Sigmoid colon (tissue), 7 donors: ENCODE measurements around the gene CLDN4. TPM values are rescaled to one million over a fixed set of nuclear protein-coding genes. Genes with fewer than 3 reads are reported as not detected.

Source experiments
- DNase-seq: peaks from one replicate; pipeline ENCODE4 v3.0.0-alpha.2; 2019
- H3K27ac ChIP-seq, 4 donors: fragments of 200-600 bp; sonication (generic); one replicate each; pipeline ENCODE4 v1.5.1; 2016 to 2019; ENCODE audit warnings: mild to moderate bottlenecking in 1 of 4
- H3K27me3 ChIP-seq, 3 donors: fragments of 200-600 bp; sonication (generic); one replicate each; pipeline ENCODE4 v1.5.1; 2019; ENCODE audit warnings: mild to moderate bottlenecking in 1 of 3
- H3K36me3 ChIP-seq, 4 donors: fragments of 200-600 bp; sonication (generic); one replicate each; pipeline ENCODE4 v1.5.1; 2016 to 2019
- H3K4me1 ChIP-seq, 4 donors: fragments of 200-600 bp; sonication (generic); one replicate each; pipeline ENCODE4 v1.5.1; 2017 to 2019
- H3K4me3 ChIP-seq, 4 donors: fragments of 200-600 bp; sonication (generic); one replicate each; pipeline ENCODE4 v1.5.1; 2017 to 2019; ENCODE audit warnings: mild to moderate bottlenecking in 2 of 4, moderate library complexity in 1 of 4
- H3K9me3 ChIP-seq, 4 donors: fragments of 200-600 bp in 3 of 4; sonication (generic) in 3 of 4; one replicate each; pipeline versions ENCODE4 v1.5.1 to v1.6.1; 2013 to 2019
- EP300 ChIP-seq, 4 donors: sonication (generic); formaldehyde crosslinking; IDR thresholded peaks; one replicate each; pipeline ENCODE4 v1.6.1; 2017; ENCODE audit warnings: antibody characterized with exemption in 4 of 4
- POLR2A ChIP-seq, 2 donors: fragments of 450-650 bp; IDR thresholded peaks; one replicate each; pipeline ENCODE4 v1.6.1; 2016; ENCODE audit warnings: antibody characterized with exemption in 2 of 2, mild to moderate bottlenecking in 2 of 2, moderate library complexity in 2 of 2
- POLR2AphosphoS5 ChIP-seq, 4 donors: sonication (generic); formaldehyde crosslinking; IDR thresholded peaks; one replicate each; pipeline ENCODE4 v1.6.1; 2017; ENCODE audit warnings: antibody characterized with exemption in 4 of 4
- WGBS, 2 donors: extraction: QIAGEN DNeasy Blood & Tissue Kit; methylation state at CpG; one replicate each; pipeline ENCODE4 v1.1.7; 2013; 5-methylcytosine and 5-hydroxymethylcytosine counted together
- intact Hi-C: fragments of 100-400 bp; cut with DNase I; formaldehyde crosslinking; loops from one replicate; pipeline ENCODE4 v1.15.1; 2023
- polyA plus RNA-seq, 3 donors: library from polyadenylated mRNA; stranded (reverse); fragments of 200-250 nt; gene quantifications; one replicate each; pipeline ENCODE4 v1.2.3, GENCODE V29; 2013
- total RNA-seq, 4 donors: library from RNA; depleted of rRNA; stranded (reverse); fragments of >200 nt; gene quantifications; one replicate each; pipeline ENCODE4 v1.1.0, GENCODE V29; 2016
- TF ChIP-seq, protein P1 (sequence below), 4 experiments: fragments of 450-650 bp in 3 of 4; fragments of 200-600 bp in 1 of 4; IDR thresholded peaks; one replicate each; pipeline ENCODE4 v1.5.1; 2016 to 2019; ENCODE audit warnings: antibody characterized with exemption in 4 of 4, mild to moderate bottlenecking in 3 of 4, moderate library complexity in 2 of 4
- donor health status: healthy with polysubstance abuse.
- donor health status: Bipolar disorder and iron deficiency.
- donor health status: healthy.

CLDN4 gene
- total and polyA plus RNA-seq, 7 donors = 0.16 to 690 (median 210) TPM; not detected in 2

DNA sequence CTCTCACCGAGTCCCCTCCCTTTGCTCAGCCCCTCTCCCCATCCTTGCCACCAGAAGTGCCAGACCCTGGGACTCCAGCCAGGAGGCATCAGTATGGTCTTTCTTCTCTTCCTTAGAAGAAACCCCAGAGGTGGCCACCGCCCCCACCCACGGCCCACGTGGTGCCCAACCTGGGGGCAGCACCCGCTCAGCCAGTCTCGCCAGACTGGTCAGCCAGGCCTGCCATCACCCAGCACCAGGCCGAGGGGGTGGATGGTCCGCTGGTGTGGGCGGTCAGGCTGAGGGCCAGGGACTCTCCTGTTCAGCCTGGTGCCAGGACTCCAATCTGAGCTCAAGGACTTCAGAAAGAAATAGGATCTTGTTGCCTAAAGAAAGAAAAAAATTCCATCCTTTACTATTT is 5.8 kb upstream of the CLDN4 start:
- Histone ChIP-seq H3K27me3 (no peaks in the 10 kb centered on the region), H3K27ac (no peak overlapping the region), H3K9me3 (no peaks in the 10 kb centered on the region), H3K4me3 (no peak overlapping the region), H3K4me1 (peaks cover 0 to 24% (median 17%) of the 10 kb centered on the region in 4 donors), H3K36me3 (no peaks in the 10 kb centered on the region)
- DNase-seq = no peak
- 79 to 89% methylated on average over 9 of the region's 9 CpGs for WGBS, 2 donors
- TF ChIP-seq EP300 (IDR thresholded peaks at IDR 0.05) (no peak), POLR2AphosphoS5 (IDR thresholded peaks at IDR 0.05) (no peak), POLR2A (IDR thresholded peaks at IDR 0.05) (no peak)
- TF ChIP-seq, protein P1, sequence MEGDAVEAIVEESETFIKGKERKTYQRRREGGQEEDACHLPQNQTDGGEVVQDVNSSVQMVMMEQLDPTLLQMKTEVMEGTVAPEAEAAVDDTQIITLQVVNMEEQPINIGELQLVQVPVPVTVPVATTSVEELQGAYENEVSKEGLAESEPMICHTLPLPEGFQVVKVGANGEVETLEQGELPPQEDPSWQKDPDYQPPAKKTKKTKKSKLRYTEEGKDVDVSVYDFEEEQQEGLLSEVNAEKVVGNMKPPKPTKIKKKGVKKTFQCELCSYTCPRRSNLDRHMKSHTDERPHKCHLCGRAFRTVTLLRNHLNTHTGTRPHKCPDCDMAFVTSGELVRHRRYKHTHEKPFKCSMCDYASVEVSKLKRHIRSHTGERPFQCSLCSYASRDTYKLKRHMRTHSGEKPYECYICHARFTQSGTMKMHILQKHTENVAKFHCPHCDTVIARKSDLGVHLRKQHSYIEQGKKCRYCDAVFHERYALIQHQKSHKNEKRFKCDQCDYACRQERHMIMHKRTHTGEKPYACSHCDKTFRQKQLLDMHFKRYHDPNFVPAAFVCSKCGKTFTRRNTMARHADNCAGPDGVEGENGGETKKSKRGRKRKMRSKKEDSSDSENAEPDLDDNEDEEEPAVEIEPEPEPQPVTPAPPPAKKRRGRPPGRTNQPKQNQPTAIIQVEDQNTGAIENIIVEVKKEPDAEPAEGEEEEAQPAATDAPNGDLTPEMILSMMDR (IDR thresholded peaks at IDR 0.05) = no peak
- intact Hi-C loops = no loop called here

DNA sequence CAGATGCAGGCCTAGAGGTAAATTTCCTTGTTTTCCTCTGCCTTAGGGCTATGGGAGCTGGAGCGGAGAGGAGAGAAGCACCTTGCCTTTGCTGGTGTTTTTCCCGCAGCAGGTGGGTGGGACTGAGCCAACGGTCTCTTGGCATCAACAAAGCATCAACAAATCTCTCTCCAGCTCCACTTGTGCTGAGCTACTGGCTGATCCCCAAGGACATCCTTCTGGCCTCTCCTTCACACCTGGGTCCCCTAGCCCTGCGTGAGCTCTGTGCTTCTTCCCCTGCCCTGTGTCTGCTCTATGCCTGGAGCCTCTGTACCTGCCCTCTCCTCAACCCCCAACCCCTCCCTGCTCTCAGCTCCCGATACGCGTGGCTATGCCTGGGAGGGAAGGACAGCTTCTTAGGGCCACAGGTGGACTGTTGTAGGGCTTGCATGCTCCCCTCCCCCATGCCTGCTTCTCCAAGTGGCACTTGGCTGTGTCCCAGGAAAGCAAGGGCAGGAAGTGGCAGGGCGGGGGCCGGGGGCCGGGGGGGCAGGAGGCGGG is 3.2 kb upstream of the CLDN4 start:
- WGBS, 2 donors = 4 to 19% methylated on average over 11 of the region's 11 CpGs
- intact Hi-C loops = no loop called here
- peak overlapping the region in 3 of 4 donors; percentile 10 to 28 (median 13) for H3K27ac ChIP-seq
- TF ChIP-seq EP300 (IDR thresholded peaks at IDR 0.05) (no peak), POLR2AphosphoS5 (IDR thresholded peaks at IDR 0.05) (no peak), POLR2A (IDR thresholded peaks at IDR 0.05) (peak in 1 of 2 donors; percentile 8)
- TF ChIP-seq, protein P1 (IDR thresholded peaks at IDR 0.05) = no peak
- no peak overlapping the region for H3K4me3 ChIP-seq
- peaks cover 0 to 19% (median 15%) of the 10 kb centered on the region in 4 donors for H3K4me1 ChIP-seq
- no peaks in the 10 kb centered on the region for H3K9me3 ChIP-seq
- H3K36me3 ChIP-seq = no peaks in the 10 kb centered on the region
- peaks cover 0 to 7% (median 0%) of the 10 kb centered on the region in 3 donors for H3K27me3 ChIP-seq
- no peak for DNase-seq

DNA sequence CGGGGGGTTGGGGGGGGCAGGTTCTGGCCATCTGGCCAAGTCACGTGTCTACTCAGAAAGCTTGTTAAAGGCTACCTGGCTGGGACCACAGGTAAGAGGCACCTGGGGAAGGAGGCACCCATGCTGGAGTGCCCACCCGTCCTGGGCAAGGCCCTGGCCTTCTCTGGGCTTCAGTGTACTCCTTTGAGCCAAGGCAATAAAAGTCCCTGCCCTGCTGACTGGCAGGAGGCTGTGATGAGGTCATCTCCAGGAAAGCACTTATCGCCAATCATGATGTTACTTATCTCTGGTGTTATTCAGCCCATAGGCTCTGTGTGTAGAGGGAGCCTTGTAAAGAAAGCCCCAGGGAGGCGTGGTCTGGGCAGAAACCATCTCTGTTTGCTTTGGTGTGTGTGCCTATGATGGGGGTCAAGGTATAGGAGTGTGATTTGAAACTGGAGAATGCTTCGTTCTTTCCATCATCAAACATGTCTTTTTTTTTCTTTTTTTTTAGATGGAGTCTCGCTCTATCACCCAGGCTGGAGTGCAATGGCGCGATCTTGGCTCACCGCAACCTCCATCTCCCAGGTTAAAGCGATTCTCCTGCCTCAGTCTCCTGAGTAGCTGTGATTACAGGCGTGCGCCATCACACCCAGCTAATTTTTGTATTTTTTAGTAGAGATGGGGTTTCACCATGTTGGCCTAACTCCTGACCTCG is 2.5 kb upstream of the CLDN4 start:
- peak in 1 of 4 donors; percentile 38 for TF ChIP-seq POLR2AphosphoS5 (IDR thresholded peaks at IDR 0.05)
- TF ChIP-seq, protein P1 (IDR thresholded peaks at IDR 0.05) = no peak
- 11 to 60% methylated on average over 14 of the region's 14 CpGs for WGBS, 2 donors
- Histone ChIP-seq H3K27ac (peak overlapping the region in 2 of 4 donors; percentile 2 to 28), H3K27me3 (peaks cover 0 to 10% (median 0%) of the 10 kb centered on the region in 3 donors), H3K9me3 (no peaks in the 10 kb centered on the region), H3K4me1 (peaks cover 0 to 13% (median 13%) of the 10 kb centered on the region in 4 donors), H3K36me3 (no peaks in the 10 kb centered on the region), H3K4me3 (no peak overlapping the region)
- DNase-seq = no peak
- intact Hi-C loops = no loop called here

DNA sequence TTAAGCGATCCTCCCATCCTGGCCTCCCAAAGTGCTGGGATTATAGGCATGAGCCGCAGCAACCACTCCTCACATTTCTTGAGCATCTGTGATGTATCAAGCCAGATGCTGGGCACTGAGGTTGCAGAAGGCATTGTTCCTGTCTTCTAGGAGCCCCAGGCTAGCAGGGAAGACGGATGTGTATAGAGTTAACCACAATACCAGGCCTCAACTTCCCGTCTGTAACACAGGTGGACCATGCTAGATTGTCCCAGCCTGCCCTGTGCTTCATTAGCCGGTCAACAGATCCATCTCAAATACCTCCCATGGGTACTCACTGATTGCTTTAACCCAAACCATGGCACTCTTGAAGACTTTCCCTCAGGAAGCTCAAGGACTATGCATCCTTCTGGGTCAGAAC is 1.8 kb upstream of the CLDN4 start:
- no peaks in the 10 kb centered on the region for H3K9me3 ChIP-seq
- H3K27ac ChIP-seq = peak overlapping the region in 1 of 4 donors; percentile 2
- intact Hi-C loops = no loop called here
- H3K4me3 ChIP-seq = no peak overlapping the region
- WGBS, 2 donors = 44 to 74% methylated on average over 5 of the region's 5 CpGs
- peaks cover 0 to 11% (median 0%) of the 10 kb centered on the region in 3 donors for H3K27me3 ChIP-seq
- DNase-seq = no peak
- no peak for TF ChIP-seq EP300 (IDR thresholded peaks at IDR 0.05)
- TF ChIP-seq POLR2AphosphoS5 (IDR thresholded peaks at IDR 0.05) = no peak
- TF ChIP-seq, protein P1 (IDR thresholded peaks at IDR 0.05) = no peak
- no peak for TF ChIP-seq POLR2A (IDR thresholded peaks at IDR 0.05)
- H3K4me1 ChIP-seq = peaks cover 0 to 13% (median 13%) of the 10 kb centered on the region in 4 donors
- no peaks in the 10 kb centered on the region for H3K36me3 ChIP-seq
